ENCODE results near the gene TMEM255B.

DNA sequence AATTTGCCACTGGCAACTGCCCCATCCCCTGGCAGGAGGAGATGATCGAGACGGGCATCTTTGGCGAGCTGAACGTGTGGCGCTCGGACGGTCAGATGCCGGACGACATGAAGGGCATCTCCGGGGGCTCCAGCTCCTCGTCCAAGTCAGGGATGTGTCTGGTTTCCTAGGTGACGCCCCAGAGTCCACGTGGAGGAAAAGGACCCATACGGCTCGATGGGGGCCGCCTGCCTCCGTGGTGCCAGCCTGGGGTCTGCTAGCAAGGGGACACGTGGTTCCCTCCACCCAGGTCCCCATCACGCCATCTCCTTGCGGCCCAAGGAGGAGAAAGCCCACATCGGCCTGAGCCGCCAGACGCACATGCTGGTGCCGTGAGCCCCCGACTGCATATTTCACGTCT lies 23.8 kb upstream of the TMEM255B start:
- TF ChIP-seq, protein P1, sequence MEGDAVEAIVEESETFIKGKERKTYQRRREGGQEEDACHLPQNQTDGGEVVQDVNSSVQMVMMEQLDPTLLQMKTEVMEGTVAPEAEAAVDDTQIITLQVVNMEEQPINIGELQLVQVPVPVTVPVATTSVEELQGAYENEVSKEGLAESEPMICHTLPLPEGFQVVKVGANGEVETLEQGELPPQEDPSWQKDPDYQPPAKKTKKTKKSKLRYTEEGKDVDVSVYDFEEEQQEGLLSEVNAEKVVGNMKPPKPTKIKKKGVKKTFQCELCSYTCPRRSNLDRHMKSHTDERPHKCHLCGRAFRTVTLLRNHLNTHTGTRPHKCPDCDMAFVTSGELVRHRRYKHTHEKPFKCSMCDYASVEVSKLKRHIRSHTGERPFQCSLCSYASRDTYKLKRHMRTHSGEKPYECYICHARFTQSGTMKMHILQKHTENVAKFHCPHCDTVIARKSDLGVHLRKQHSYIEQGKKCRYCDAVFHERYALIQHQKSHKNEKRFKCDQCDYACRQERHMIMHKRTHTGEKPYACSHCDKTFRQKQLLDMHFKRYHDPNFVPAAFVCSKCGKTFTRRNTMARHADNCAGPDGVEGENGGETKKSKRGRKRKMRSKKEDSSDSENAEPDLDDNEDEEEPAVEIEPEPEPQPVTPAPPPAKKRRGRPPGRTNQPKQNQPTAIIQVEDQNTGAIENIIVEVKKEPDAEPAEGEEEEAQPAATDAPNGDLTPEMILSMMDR (IDR thresholded peaks at IDR 0.05): no peak
- no peak for TF ChIP-seq POLR2A (IDR thresholded peaks at IDR 0.05)
